Heart left ventricle (tissue), 16 donors: ENCODE results near the gene ASPG. TPM values are rescaled to one million over a fixed set of nuclear protein-coding genes. Genes with fewer than 3 reads are reported as not detected.

Experiments used
- ATAC-seq, 4 donors: fragments of 200-7000 bp; cut with Tn5 transposase; one replicate each; pipeline ENCODE4 v1.9.1; 2020 to 2022; ENCODE audit warnings: moderate library complexity in 4 of 4, mild to moderate bottlenecking in 3 of 4, moderate number of reproducible peaks in 1 of 4
- DNase-seq, 5 donors: peaks; one replicate each; pipeline ENCODE4 v3.0.0-alpha.2; 2020
- H3K27ac ChIP-seq, 12 donors: fragments of 200-600 bp; sonication (generic) in 4 of 12; one replicate each; pipeline versions ENCODE4 v1.5.0 to v1.8.0; 2016 to 2022; ENCODE audit warnings: mild to moderate bottlenecking in 2 of 12
- H3K27me3 ChIP-seq, 9 donors: fragments of 200-600 bp; sonication (generic) in 2 of 9; one replicate each; pipeline versions ENCODE4 v1.5.1 to v1.8.0; 2016 to 2022; ENCODE audit warnings: mild to moderate bottlenecking in 3 of 9
- H3K36me3 ChIP-seq, 9 donors: fragments of 200-600 bp; sonication (generic) in 2 of 9; one replicate each; pipeline versions ENCODE4 v1.5.0 to v1.8.0; 2018 to 2022; ENCODE audit warnings: mild to moderate bottlenecking in 2 of 9
- H3K4me1 ChIP-seq, 12 donors: fragments of 200-600 bp; sonication (generic) in 4 of 12; one replicate each; pipeline versions ENCODE4 v1.5.0 to v1.8.0; 2016 to 2022; ENCODE audit warnings: mild to moderate bottlenecking in 3 of 12
- H3K4me3 ChIP-seq, 12 donors: fragments of 200-600 bp; sonication (generic) in 4 of 12; one replicate each; pipeline versions ENCODE4 v1.5.0 to v1.8.0; 2017 to 2022; ENCODE audit warnings: mild to moderate bottlenecking in 9 of 12, moderate library complexity in 4 of 12
- H3K9me3 ChIP-seq, 12 donors: fragments of 200-600 bp; sonication (generic) in 4 of 12; one replicate each; pipeline versions ENCODE4 v1.5.0 to v1.8.0; 2016 to 2022; ENCODE audit warnings: mild to moderate bottlenecking in 1 of 12
- POLR2A ChIP-seq, 2 donors: fragments of 450-650 bp; IDR thresholded peaks; one replicate each; pipeline ENCODE4 v1.6.1; 2017; ENCODE audit warnings: antibody characterized with exemption in 2 of 2, mild to moderate bottlenecking in 2 of 2, moderate library complexity in 2 of 2
- WGBS, 4 donors: extraction: QIAGEN DNeasy Blood & Tissue Kit in 2 of 4; methylation state at CpG; one replicate each; pipeline versions ENCODE4 v1.1.5 to v1.1.7; 2013 to 2018; 5-methylcytosine and 5-hydroxymethylcytosine counted together
- intact Hi-C, 10 donors: fragments of 100-400 bp; cut with DNase I; formaldehyde crosslinking; loops; one replicate each; pipeline versions ENCODE4 v1.11.1 to v1.14.2; 2022
- polyA plus RNA-seq, 2 donors: library from polyadenylated mRNA; stranded (reverse); fragments of 200-250 nt; gene quantifications; one replicate each; pipeline ENCODE4 v1.2.3, GENCODE V29; 2013
- total RNA-seq, 9 donors: library from RNA; depleted of rRNA in 2 of 9; stranded (reverse); fragments of >200 nt in 2 of 9; fragmentation: NEBNext Ultra II Directional in 3 of 9; extraction: Animal tissue kit (Norgen Biotek cat#: 25700) in 3 of 9; gene quantifications; one replicate each; pipeline versions ENCODE4 v1.1.0 to v1.2.4, GENCODE V29; 2016 to 2023
- TF ChIP-seq, protein P1 (sequence below), 12 donors: fragments of 200-600 bp; sonication (generic) in 4 of 12; IDR thresholded peaks; one replicate each; pipeline versions ENCODE4 v1.5.0 to v1.8.0; 2018 to 2022; ENCODE audit warnings: antibody characterized with exemption in 12 of 12, mild to moderate bottlenecking in 5 of 12
- donor health status: ischemic (EF 13 %, LVEDD 7.1; RV severe dilation, severe dysfunction).
- donor health status: healthy with polysubstance abuse.
- donor health status: DM: no; HTN: yes; CAD: no.
- donor health status: DM: no; HTN: no; CAD: no.
- donor health status: ischemic (EF 25% LVEDD 6.9; RV normal size, moderate dysfunction).
- donor health status: ischemic (EF 25% LVEDD 5.7; RV mildly dilated, moderate dysfunction).
- donor health status: healthy.
- donor health status: DM: yes; HTN: yes; CAD: no.
- donor health status: ischemic (EF 35%, LVEDD 5.7; RV mildly dilated, moderate dysfunction).
- donor health status: nonischemic (EF 11% LVEDD 7.7; RV severe dilation, severe dysfunction).
- donor health status: DM: yes; HTN: yes; CAD: no.
- donor health status: PGD.
- donor health status: ischemic (EF 29% LVEDD 5.4; RV normal size, mild dysfunction).
- donor health status: nonischemic (EF 23%, LVEDD 6.1; RV moderate dilation, normal function).

The ASPG gene
- total and polyA plus RNA-seq, 11 donors, result 3.2 to 54.6 (median 16.3) TPM

DNA sequence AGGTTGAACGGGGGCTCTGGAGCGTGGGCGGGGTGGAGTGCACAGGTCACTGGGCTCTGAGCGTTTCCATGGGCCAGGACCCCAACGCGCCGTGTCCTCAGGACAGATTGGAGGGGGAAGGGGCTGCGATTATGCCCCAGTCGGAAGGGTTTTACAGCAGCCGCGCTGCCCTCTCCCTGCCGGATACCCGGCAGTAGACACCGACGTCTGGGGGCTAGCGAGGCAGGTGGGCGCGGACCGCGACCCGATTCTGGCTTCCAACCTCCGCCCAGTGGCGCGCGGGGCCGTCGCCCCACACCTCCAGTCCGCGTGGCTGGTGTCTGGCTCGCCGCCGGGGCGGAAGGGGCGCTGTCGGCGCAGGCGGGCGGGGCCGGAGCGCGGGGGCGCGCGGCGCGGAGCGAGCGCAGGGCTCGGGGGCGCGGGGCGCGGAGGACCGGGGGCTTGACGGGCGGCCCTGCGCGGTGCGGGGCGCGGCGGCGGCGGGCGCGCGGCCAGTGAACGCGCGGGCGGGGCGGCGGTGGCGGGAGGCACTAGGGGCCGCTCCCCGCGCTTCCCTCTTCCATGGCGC lies 50.5 kb downstream of the ASPG start:
- DNase-seq, result peak; percentile 13 to 54 (median 20)
- TF ChIP-seq POLR2A (IDR thresholded peaks at IDR 0.05), result no peak
- TF ChIP-seq, protein P1, sequence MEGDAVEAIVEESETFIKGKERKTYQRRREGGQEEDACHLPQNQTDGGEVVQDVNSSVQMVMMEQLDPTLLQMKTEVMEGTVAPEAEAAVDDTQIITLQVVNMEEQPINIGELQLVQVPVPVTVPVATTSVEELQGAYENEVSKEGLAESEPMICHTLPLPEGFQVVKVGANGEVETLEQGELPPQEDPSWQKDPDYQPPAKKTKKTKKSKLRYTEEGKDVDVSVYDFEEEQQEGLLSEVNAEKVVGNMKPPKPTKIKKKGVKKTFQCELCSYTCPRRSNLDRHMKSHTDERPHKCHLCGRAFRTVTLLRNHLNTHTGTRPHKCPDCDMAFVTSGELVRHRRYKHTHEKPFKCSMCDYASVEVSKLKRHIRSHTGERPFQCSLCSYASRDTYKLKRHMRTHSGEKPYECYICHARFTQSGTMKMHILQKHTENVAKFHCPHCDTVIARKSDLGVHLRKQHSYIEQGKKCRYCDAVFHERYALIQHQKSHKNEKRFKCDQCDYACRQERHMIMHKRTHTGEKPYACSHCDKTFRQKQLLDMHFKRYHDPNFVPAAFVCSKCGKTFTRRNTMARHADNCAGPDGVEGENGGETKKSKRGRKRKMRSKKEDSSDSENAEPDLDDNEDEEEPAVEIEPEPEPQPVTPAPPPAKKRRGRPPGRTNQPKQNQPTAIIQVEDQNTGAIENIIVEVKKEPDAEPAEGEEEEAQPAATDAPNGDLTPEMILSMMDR (IDR thresholded peaks at IDR 0.05), result no peak
- 0 to 2% (median 1%) methylated on average over 22 to 78 of the region's 78 CpGs for WGBS, 4 donors

DNA sequence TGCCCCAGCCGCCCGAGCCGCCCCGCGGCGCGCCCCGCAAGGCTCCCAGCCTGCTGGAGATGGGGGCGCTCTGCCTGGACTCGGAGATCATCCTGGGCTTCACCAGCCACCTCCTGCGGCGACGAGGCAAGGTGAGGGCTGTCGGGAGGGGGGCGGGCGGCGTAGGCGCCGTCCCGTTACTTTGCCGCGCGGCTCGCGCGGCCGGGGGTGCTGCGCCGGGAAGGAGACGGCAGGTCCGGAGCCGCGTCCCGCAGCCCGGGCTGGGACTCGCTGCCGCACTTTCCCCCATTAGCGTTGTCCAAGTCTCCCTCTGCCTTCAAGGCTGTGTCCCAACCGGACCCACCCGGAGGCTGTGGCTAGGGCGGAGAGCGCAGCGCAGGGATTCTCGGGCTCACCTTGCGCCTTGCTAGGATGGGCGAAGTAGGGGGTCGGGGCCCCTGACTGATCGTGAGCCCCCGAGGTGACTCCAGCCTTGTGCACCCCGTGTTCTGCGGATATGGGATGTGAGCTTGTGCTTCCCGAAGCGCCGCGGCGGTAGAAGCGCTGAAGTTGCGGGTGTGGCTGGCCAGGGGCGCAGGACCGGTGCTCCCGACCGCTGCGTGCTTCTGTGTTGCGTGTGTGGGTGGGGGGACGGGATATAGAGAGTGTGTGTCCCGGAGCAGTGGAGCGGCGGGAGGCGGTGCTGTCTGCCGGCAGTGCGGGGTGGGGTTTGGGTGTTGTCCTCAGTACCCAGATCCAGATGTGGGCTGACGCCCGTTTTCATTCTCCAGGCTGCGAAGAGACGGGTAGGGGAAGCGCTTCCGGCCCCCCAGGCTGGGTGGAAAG lies 51.2 kb downstream of the ASPG start:
- TF ChIP-seq, protein P1 (IDR thresholded peaks at IDR 0.05), result no peak
- no peak for TF ChIP-seq POLR2A (IDR thresholded peaks at IDR 0.05)
- Histone ChIP-seq H3K9me3 (no peaks in the 10 kb centered on the region), H3K27me3 (peaks cover 8 to 63% (median 26%) of the 10 kb centered on the region in 9 donors), H3K36me3 (no peaks in the 10 kb centered on the region), H3K4me3 (peak overlapping the region in 10 of 12 donors; percentile 37 to 75 (median 60)), H3K4me1 (peaks cover 10 to 62% (median 26%) of the 10 kb centered on the region in 12 donors), H3K27ac (no peak overlapping the region)
- ATAC-seq (no peak), DNase-seq (peak in 4 of 5 donors; percentile 5 to 52 (median 26))
- intact Hi-C loops, result loop anchor here in 9 of 10 donors (1.0 to 10.0 kb wide), 18 partner anchors 36 to 506 kb away; no protein-coding TSS in a partner anchor
- 2 to 4% (median 3%) methylated on average over 16 to 77 of the region's 77 CpGs for WGBS, 4 donors

More for the DNA sequence above, 50.5 kb downstream of the ASPG start:
- peaks cover 10 to 61% (median 26%) of the 10 kb centered on the region in 12 donors for H3K4me1 ChIP-seq
- H3K36me3 ChIP-seq, result no peaks in the 10 kb centered on the region
- ATAC-seq, result no peak
- H3K9me3 ChIP-seq, result no peaks in the 10 kb centered on the region
- peaks cover 8 to 65% (median 26%) of the 10 kb centered on the region in 9 donors for H3K27me3 ChIP-seq
- H3K27ac ChIP-seq, result no peak overlapping the region
- H3K4me3 ChIP-seq, result peak overlapping the region in 8 of 12 donors; percentile 37 to 75 (median 60)
- intact Hi-C loops, result loop anchor here in 9 of 10 donors (2.0 to 10.0 kb wide), 15 partner anchors 36 to 506 kb away; no protein-coding TSS in a partner anchor

DNA sequence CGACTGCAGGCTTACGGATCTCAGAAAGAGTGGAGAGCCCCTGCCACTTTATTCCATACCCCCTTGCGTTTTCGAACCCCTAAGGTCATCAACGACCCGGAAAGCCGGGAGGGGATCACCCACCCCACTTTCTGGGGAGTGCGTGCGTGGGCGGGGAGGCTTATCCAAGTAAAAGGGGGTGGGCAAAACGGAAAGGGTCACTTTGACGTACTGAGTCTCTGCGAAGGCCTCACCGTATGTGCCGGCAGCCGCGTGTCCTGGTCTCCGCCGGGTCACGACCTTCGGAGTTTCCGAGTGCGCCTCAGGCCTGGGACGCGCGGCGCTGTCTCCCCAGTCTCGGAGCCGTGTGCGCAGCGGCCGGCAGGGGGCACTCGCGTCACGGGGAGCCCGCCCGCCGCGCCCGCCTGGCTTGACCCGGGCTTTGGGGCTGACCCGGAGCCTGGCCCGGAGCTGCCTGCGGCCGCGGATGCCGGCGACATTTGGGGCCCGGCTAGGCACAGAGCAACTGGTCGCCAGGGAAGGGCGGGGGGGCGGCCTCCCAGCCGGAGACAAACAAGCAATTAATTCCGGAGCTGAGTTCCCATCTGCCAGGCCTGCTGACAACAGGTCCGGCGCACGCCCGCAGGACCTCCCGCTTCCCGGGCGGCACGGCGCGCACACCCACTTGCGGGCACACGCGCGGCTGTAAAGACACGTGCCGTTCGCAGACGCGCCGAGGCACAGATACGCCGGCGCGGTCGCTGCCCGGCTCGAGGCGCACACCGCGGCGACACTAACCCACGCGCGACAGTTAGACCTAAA lies 52.0 kb downstream of the ASPG start:
- Histone ChIP-seq H3K4me3 (peak overlapping the region; percentile 54 to 83 (median 60)), H3K9me3 (no peaks in the 10 kb centered on the region), H3K27ac (peak overlapping the region in 11 of 12 donors; percentile 37 to 87 (median 71)), H3K27me3 (peaks cover 8 to 63% (median 26%) of the 10 kb centered on the region in 9 donors), H3K36me3 (no peaks in the 10 kb centered on the region), H3K4me1 (peaks cover 10 to 62% (median 27%) of the 10 kb centered on the region in 12 donors)
- intact Hi-C loops, result loop anchor here (1.0 to 10.0 kb wide), 23 partner anchors 33 to 505 kb away; no protein-coding TSS in a partner anchor
- WGBS, 4 donors, result 1 to 4% (median 1%) methylated on average over 39 to 88 of the region's 88 CpGs
- TF ChIP-seq, protein P1 (IDR thresholded peaks at IDR 0.05), result peak; percentile 86 to 97 (median 94)
- TF ChIP-seq POLR2A (IDR thresholded peaks at IDR 0.05), result no peak
- DNase-seq (peak; percentile 71 to 89 (median 78)), ATAC-seq (peak; percentile 62 to 88 (median 80))
